Nucleus accumbens (tissue), 56 donors: ENCODE results near the gene ANGPTL7.
"Not testable (repeated sequence)": the region's sequence is repeated elsewhere in the genome, so short reads cannot be mapped to it uniquely, and the experiment has no call there.

Source experiments
- DNase-seq, 56 donors: peaks; one replicate each; lab custom pipeline; 2025; lab: John Stamatoyannopoulos, UW

Gene ANGPTL7, protein sequence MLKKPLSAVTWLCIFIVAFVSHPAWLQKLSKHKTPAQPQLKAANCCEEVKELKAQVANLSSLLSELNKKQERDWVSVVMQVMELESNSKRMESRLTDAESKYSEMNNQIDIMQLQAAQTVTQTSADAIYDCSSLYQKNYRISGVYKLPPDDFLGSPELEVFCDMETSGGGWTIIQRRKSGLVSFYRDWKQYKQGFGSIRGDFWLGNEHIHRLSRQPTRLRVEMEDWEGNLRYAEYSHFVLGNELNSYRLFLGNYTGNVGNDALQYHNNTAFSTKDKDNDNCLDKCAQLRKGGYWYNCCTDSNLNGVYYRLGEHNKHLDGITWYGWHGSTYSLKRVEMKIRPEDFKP

DNA sequence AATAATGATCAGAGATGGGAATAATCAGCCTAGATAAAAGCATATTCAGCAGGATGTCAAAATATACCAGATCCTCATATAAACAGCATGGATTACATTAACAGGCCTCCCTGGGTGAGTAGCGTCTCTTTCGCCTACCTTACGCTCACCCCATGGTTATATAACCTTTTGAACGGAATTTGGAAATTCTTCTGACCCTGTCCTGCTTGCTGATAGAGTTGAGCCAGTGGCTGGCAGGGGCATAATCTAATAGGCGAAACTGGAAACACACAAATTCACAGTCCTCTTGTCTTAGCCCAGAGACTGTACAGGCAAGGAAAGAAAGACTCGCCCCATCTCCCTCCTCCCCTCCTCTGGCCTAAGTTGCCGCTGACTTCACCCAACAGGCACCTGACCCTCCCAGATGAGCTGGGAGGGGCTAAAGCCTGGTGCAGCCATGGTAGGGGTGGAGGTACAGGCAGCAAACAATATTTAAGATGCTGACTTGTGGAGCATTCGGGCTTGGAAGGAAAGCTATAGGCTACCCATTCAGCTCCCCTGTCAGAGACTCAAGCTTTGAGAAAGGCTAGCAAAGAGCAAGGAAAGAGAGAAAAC is at the start of gene ANGPTL7:
ANGPTL7 (plus strand) TSS at position 498 of the 594 bp plus-strand sequence. CDS start 225 bp downstream, outside the sequence.
- DNase-seq = no peak

DNA sequence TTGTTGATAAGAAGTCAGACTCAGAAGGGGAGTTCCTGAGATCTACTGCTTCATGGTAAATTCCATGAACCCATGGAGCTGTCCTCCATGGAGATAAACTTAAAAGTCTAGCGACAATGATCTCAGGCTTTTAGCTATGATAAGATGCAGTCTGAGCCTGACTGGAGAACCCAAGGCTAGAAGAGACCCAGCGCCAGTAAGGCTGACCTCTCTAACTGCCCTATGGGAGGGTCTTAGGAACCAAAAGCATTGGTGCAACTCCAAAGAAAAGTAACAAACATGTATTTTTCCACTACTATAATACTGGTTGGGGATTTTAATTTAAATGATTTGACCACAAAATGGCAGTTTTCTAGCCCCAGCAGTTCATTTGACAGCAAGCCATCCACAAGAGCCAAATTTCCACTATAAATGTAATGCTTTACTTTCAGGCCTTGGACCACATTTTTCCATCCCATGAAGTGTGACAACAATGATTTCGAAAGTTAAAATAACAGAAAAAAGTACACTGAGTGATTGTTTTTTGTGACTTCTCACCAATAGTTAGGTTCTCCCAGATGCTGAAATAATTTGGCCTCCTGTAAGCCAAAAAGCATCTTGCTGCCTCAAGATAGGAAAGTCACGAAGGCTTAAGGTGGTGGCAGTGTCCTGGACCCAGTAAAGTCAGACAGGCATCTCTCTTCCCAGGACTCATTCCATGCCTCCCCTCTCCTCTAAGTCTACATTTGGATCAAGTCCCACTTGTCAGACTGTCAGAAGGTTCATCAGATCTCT is 46.4 kb upstream of the ANGPTL7 start:
- DNase-seq = no peak

DNA sequence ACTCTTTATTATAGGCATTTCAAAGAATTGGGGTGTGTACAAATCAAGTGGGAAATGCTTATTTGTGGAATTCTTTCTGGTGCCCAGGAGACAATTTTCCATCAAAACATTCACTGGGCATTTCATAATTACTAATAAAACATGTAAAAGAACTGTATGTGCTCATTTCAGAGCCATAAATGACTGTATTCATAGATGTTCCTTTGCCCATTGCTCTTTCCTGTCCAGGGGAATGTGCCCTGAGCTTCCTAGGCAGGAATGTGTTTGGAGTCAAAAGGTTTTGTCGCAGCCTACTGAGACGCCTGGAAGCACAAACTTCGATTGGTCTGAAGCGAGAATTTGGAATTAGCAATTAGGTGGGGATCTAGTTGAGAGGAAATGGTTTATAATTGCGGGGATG is 45.8 kb upstream of the ANGPTL7 start:
- DNase-seq = no peak

DNA sequence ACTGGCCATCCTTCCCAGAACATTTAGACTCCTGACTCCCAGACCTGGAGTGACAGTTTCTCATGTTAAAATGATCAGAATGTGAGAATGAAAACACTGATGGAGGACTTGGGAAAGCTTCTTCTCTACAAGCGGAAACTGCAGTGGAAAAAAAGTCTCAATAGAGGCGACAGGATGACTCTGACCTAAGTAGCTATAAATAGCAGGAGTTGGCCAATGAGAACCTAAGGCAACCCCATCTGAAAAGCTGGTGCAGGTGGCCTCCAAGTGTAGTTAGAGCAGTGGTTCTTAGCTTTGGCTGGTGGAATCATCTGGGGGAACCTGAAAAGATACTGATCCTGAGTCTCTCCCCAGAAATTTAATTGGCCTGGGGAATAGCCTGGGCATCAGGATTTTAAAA is 45.2 kb upstream of the ANGPTL7 start:
- no peak for DNase-seq

DNA sequence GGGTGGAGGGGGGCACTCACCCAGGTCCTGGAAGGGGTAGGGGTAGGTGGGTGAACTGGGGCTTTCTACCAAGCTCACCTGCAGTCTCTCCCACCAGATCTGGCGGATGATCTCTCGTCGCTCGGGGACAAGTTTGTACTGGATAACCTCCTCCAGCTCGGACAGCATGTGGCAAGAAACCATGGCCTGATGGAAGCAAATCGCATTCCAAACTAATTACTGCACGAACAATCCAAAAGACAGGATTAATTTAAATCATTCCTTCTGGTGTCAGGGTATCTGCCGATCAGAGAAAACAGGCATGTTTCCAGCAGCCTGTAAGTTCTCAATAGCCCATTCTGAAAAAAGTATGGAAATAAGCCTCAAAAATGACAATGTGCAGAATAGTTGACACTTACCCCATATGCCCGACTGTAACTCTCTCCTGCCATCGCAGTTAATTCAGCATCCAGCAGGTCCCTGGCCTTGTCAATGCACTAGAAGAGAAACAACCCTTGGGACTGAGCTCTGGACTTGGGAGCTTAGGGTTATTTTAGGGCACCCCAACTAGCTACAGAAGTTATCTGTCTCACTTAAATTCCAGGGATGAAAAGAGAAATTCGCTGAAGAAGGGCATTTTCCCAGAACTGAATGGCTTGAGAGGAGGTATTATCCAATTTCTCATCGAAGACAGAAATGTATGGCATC is 44.4 kb upstream of the ANGPTL7 start:
- DNase-seq = no peak

DNA sequence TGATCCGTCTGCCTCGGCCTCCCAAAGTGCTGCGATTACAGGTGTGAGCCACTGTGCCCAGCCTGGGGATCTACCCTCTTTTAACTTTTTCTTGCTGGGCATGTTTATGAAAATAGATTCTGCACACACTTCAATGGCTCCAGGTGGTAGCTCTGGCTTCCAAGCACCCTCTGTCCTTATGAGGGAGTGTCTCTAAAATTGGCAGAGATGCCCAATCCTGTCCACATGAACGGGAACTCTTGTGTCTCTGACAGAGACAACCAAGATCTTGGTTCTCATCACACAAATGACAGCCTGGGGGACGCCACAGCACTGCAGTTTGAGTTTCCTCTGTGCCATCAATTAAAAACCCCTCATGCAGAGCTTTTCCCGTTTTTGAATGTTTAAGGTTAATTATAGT is 43.4 kb upstream of the ANGPTL7 start:
- no peak for DNase-seq

DNA sequence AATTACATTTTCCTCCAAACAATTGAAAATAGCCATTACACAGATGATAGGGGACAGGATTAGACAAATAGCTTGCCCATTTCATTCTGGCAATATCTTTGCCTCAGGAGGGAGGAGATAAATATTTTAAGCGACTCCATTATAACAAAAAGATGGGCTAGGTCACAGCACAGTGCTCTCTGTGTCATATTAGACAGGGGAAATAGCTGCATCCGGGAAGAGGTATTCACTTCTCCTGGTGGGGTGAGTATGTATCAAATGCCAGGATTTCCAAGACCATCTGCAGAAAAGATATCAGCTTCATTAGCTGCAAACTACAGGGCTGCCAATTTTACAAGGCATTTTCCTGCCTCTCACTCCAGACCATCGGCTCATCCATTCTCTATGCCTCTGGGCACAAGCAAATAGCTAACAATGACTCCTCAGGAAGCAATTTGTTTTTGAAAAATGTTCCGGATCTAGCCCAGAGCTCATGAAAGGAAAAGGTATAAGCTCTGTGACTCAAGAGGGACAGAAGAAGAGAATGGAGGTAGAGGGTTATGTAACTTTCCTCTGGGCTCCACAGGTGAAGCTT is 41.9 kb upstream of the ANGPTL7 start:
- no peak for DNase-seq

DNA sequence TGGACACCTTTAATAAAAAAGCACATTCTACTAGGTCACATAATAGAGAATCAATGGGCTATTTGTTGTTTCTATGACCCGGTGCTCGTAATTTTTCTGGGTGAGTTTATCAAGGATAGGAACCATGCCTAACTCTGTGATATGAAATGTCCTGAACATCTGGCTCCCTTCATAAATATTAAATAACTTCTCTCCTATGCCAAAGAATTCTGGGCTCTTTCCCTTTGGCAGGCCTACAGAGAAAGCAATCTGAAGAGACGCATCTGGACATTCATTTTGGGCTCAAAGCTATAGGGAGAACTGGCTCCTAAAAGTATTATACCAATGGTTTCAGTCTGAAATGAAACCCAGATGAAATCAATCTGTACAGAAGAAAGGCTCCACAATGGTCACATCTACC is 38.8 kb upstream of the ANGPTL7 start:
- no peak for DNase-seq

DNA sequence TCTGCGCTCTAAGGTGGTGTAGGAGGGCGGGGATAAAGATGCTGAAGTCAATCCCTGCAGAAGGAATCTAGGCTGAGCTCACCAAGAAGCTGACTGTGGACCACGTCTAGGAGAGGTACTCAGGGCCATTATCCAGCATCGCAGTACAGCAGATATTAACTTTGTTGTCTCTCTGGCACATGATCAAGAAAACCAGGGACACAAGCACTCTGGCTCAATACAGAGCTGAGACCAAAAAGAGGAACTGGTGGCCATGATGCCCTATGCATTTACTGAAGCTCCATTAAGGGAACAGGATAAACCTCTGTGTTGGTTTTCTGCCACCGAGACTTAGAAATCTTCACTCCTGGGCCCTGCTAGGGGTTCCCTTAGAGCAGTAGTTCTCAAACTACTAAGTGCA is 38.0 kb upstream of the ANGPTL7 start:
- DNase-seq = no peak

DNA sequence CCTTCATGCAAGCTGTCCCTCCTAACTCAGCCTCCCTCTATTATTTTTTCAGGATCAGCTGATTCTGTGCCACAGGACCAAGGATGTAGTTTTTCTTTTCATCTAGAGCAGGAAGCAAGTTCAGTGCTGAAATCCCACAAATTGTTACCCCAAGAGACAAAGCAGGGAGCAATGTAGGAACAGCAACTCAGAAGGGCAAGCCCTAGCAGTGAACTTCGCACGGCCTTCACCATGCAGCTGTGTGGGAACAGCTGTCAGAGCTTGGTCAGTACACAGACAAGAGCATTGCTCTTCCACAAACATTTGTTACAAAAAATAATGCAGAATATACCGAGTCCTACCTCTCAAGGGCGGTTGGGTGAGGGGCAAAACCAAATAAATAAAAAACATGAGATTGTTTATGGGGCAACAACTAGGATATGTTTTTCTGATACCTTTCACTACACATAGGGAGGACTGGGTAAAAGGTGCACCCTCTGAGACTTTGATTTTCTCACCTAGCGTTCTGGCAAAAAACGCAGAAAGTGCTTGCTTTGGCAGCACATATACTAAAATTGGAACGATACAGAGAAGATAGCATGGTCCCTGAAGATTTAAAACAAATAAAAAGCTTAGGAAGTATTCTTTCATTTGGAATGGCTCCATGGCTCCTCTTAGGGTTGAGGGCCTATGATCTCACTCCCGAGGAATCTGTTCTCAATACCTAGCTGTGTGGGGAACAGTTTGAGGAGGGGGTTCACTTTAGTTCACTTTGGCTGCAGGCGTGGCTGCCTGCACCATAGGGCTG is 37.1 kb upstream of the ANGPTL7 start:
- DNase-seq = no peak

DNA sequence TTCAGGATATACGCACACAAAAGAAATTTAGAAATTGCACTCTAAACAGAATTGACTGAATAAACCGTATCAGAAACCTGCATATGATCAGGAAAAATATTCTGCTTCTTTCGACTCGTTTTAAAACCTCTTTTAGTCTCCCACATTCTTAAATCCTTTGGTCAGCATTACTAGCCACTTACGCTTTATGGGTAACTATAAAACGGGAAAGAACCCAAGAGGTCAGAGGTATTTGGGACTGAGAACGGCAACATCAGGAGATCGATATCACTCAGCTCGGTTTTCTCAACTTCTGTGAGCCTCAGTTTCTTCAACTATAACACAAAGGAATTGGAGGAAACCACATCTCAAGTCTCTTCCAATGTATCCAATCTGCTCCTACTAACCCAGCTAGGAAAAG is 36.4 kb upstream of the ANGPTL7 start:
- no peak for DNase-seq

DNA sequence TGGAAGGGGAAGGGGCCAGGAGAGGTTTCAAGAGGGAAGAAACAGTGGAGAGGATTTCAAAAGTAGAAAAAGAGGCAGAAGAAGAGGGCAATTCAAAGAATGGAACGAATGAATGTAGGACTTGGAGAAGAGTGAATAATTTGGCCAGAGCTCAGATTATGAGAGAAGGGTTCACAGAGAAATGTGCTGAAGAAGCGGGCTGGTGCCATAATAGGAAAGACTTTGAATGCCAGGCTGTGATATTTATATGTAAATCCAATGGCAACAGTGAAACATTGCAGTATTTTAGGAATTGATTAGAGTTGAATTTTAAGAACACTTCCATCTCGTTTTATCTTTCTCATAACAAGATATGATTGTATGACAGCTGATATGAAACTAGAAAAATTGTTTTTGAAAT is 36.0 kb upstream of the ANGPTL7 start:
- DNase-seq = no peak

DNA sequence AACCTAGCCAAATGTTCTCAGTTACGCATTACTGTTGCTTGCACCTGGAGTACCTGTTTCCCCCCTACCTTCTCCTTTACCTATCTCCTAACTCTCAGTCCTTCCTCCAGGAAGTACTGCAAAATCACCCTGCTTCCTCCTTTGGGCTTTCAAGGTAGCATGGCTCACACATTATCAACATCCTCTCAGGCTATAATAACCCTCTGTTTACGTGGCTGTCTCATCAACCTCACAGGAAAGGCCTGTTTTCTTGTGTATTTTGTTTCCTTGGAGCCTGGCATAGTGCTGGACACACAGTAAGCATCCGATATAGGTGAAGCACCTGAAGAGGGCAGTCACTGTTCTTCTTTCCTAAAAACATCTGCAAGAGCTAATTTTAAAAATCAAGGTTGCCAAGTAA is 32.7 kb upstream of the ANGPTL7 start:
- DNase-seq = no peak

DNA sequence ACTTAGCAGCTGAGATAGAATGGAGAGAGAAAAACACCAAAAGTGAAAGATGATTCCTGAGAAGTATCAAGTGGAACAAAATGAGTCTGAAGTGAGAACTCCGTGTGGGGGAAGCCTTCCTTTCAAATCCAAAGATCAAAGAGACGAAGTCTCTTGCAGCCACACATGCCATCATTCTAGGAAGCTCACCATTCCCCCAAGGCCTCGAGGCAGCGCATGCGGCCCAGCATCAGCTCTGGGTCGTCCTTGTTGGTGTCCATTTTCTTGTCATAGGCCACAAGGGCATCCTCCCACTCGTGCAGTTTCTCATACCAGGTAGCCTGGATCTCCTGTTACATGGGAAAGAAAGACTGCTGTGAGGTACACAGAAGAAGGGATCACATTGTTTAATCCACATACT is 32.2 kb upstream of the ANGPTL7 start:
- no peak for DNase-seq

DNA sequence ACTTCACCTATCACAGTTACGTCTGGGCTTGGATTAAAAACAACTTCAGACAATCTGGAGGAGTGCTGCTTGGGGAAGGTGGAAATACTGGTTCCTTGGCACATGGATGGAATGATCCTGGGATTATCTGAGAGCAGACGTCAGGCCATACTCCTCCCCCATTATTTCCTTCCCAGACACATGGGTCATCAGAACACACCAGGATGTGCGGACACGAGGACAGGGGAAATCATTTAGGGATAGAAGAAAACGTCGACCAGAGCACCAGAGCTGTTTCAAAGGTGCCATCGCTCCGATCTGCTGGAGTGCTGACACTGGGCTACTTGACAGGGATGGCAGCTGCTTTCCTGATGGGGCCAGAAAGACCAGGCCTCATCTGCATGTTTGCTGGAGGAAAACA is 31.8 kb upstream of the ANGPTL7 start:
- no peak for DNase-seq

DNA sequence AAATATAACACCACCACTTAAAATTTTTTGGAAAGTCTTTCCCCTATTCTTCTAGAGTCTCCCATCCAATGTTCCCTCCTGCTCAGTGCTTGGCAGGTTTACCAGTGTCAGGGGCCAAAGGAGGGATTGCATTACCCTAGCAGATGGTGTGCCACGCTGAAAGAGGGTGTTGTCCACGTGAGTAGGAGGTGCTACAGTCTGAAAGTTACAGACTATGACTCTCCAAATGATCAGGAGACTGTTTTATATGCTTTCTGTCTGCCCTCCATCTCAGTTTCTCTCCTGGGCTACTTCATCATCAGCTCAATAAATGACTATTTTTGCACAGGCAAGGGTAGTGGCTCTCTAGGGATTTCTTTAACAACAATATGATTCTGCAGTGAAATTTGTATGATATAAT is 31.3 kb upstream of the ANGPTL7 start:
- no peak for DNase-seq

DNA sequence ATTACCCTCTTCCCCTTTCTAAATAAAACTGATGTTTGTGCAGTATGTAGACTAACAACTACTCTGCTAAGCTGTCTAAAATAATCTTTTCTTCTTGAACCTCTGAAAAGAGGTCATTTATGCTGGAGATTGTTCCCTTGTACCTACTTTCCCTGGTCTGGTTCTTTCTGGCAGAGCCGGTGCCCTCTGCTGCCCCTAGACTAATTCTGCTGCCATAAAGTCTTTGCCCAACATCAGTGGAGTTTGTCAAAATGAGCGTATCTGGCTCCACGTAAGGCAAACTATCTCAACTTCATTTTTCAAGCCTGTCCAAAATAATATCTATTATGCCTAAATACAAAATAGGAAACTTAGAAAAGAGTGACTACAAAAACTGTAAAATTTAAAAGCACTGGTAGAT is 30.9 kb upstream of the ANGPTL7 start:
- DNase-seq = no peak

DNA sequence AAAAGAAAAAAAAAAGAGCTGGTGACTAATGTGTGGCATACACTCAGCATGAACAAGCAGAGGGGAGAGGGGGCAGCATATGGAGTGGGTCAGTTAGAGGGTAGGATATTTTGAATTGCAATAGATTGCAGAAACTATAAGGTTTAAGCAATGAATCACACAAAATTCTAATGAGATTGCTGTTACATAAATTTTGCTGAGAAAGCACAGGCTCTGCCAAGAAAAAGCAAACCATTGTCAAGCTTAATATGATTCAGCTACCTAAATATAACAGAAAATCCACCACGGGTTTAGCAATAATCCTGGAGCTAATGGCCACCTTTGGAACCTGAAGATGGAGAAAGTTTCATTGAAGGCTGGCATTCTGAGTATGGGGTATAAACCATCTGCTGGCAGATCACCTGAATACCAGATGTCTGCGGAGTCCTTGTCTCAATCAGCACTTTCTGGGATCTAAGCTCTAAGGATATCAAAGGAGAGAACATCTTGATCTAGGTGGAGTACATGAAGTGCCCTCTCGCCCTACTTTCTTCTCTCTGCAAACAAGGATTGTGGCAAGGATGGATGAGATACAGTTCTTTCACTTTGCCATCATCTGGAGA is 30.3 kb upstream of the ANGPTL7 start:
- DNase-seq = no peak

DNA sequence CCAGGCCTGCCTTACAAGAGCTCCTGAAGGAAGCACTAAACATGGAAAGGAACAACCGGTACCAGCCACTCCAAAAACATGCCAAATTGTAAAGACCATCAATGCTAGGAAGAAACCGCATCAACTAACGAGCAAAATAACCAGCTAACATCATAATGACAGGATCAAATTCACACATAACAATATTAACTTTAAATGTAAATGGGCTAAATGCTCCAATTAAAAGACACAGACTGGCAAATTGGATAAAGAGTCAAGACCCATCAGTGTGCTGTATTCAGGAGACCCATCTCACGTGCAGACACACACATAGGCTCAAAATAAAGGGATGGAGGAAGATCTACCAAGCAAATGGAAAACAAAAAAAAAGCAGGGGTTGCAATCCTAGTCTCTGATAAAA is 26.4 kb upstream of the ANGPTL7 start:
- not testable (repeated sequence) for DNase-seq

DNA sequence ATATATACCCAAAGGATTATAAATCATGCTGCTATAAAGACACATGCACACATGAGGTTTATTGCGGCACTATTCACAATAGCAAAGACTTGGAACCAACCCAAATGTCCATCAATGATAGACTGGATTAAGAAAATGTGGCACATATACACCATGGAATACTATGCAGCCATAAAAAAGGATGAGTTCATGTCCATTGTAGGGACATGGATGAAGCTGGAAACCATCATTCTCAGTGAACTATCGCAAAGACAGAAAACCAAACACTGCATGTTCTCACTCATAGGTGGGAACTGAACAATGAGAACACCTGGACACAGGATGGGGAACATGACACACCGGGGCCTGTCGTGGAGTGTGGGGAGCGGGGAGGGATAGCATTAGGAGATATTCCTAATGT is 22.4 kb upstream of the ANGPTL7 start:
- DNase-seq = not testable (repeated sequence)
